Measurements from ENCODE around the gene ADGRB3.
"Not testable (repeated sequence)": the region's sequence is repeated elsewhere in the genome, so short reads cannot be mapped to it uniquely, and the experiment has no call there.

Gene ADGRB3

GRCh38 chr6:69069881-69070280, 434.8 kb downstream of the ADGRB3 start:
- DNase-seq = no peak

GRCh38 chr6:69072796-69073195, 437.7 kb downstream of the ADGRB3 start:
- DNase-seq = no peak

- no peak for DNase-seq
Measured at GRCh38 chr6:69084746-69085335, 449.8 kb downstream of the ADGRB3 start.

GRCh38 chr6:69086689-69087088, 451.6 kb downstream of the ADGRB3 start:
- no peak for DNase-seq

GRCh38 chr6:69089539-69089938, 454.5 kb downstream of the ADGRB3 start:
- no peak for DNase-seq

- DNase-seq = peak; percentile 68
Measured at GRCh38 chr6:69090132-69090531, 455.1 kb downstream of the ADGRB3 start.

GRCh38 chr6:69096681-69097080, 461.6 kb downstream of the ADGRB3 start:
- no peak for DNase-seq

- DNase-seq = no peak
Measured at GRCh38 chr6:69097948-69098347, 462.9 kb downstream of the ADGRB3 start.

GRCh38 chr6:69098910-69099309, 463.8 kb downstream of the ADGRB3 start:
- no peak for DNase-seq

- DNase-seq = no peak
Measured at GRCh38 chr6:69100772-69101171, 465.7 kb downstream of the ADGRB3 start.

GRCh38 chr6:69102416-69102815, 467.3 kb downstream of the ADGRB3 start:
- DNase-seq = no peak

- no peak for DNase-seq
Measured at GRCh38 chr6:69105288-69105687, 470.2 kb downstream of the ADGRB3 start.

- DNase-seq = no peak
Measured at GRCh38 chr6:69106511-69106910, 471.4 kb downstream of the ADGRB3 start.

GRCh38 chr6:69111301-69111700, 476.2 kb downstream of the ADGRB3 start:
- DNase-seq = no peak

- no peak for DNase-seq
Measured at GRCh38 chr6:69116658-69117057, 481.6 kb downstream of the ADGRB3 start.

- DNase-seq = not testable (repeated sequence)
Measured at GRCh38 chr6:69121461-69122406, 486.7 kb downstream of the ADGRB3 start.

- no peak for DNase-seq
Measured at GRCh38 chr6:69122407-69122773, 487.3 kb downstream of the ADGRB3 start.

- no peak for DNase-seq
Measured at GRCh38 chr6:69128411-69128810, 493.3 kb downstream of the ADGRB3 start.

- no peak for DNase-seq
Measured at GRCh38 chr6:69129046-69129445, 494.0 kb downstream of the ADGRB3 start.

- no peak for DNase-seq
Measured at GRCh38 chr6:69135927-69136326, 500.8 kb downstream of the ADGRB3 start.

- no peak for DNase-seq
Measured at GRCh38 chr6:69138148-69138547, 503.1 kb downstream of the ADGRB3 start.

GRCh38 chr6:69138893-69139494, 503.9 kb downstream of the ADGRB3 start:
- DNase-seq = peak; percentile 67

- DNase-seq = no peak
Measured at GRCh38 chr6:69145062-69145461, 510.0 kb downstream of the ADGRB3 start.

GRCh38 chr6:69146385-69146784, 511.3 kb downstream of the ADGRB3 start:
- no peak for DNase-seq
